ENCODE measurements around the gene GPR35.

GRCh38 chr2:240646176-240646899 is 21.1 kb downstream of the GPR35 start:
- TF ChIP-seq POLR2A (IDR thresholded peaks at IDR 0.05; ENCODE audit: low read depth, low read length): no peak
- TF ChIP-seq PAX5 (IDR thresholded peaks at IDR 0.05; ENCODE audit: insufficient read depth, low read length, severe bottlenecking): no peak
- no peak for TF ChIP-seq POU2F2 (IDR thresholded peaks at IDR 0.05; ENCODE audit: low read depth, low read length)
- TF ChIP-seq POLR2AphosphoS5 (IDR thresholded peaks at IDR 0.05; ENCODE audit: low read depth, low read length): no peak
